Measurements from ENCODE around the gene NOD1. TPM values are rescaled to one million over a fixed set of nuclear protein-coding genes. Genes with fewer than 3 reads are reported as not detected.

Gene NOD1
- total and polyA plus RNA-seq, 2 of the 13 experiments (the other 11 are each of a cell fraction or from before 2014, with no cell fraction given): 1.7 to 2.9 TPM

DNA sequence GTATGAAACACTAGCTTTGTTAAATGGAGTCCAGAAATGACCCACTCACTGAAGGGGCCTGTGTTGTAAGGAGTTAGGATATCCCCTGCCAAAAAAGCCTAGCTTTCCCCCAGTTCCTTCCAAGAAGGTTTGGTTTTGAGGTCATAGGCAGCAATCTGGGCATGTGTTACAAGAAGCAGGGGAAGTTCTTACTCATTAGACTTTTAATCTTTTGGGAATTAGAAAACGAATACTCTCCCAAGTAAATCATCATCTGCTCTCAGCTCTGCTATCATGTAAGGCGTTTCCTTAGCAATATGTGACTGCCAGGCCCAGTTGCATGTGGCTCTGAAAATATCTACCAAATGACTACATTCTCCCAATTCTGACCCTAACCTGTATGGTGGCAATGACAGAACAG lies 3.7 kb downstream of the NOD1 start (continued):
- TF ChIP-seq, protein P1, sequence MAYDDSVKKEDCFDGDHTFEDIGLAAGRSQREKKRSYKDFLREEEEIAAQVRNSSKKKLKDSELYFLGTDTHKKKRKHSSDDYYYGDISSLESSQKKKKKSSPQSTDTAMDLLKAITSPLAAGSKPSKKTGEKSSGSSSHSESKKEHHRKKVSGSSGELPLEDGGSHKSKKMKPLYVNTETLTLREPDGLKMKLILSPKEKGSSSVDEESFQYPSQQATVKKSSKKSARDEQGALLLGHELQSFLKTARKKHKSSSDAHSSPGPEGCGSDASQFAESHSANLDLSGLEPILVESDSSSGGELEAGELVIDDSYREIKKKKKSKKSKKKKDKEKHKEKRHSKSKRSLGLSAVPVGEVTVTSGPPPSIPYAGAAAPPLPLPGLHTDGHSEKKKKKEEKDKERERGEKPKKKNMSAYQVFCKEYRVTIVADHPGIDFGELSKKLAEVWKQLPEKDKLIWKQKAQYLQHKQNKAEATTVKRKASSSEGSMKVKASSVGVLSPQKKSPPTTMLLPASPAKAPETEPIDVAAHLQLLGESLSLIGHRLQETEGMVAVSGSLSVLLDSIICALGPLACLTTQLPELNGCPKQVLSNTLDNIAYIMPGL (CRISPR knock-in tag; IDR thresholded peaks at IDR 0.05; ENCODE audit: borderline replicate concordance in 1 of 2, low read depth in 1 of 2): no peak
- TF ChIP-seq, protein P2, sequence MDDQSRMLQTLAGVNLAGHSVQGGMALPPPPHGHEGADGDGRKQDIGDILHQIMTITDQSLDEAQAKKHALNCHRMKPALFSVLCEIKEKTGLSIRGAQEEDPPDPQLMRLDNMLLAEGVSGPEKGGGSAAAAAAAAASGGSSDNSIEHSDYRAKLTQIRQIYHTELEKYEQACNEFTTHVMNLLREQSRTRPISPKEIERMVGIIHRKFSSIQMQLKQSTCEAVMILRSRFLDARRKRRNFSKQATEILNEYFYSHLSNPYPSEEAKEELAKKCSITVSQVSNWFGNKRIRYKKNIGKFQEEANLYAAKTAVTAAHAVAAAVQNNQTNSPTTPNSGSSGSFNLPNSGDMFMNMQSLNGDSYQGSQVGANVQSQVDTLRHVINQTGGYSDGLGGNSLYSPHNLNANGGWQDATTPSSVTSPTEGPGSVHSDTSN (CRISPR knock-in tag; IDR thresholded peaks at IDR 0.05; ENCODE audit: borderline replicate concordance): no peak
- TF ChIP-seq, protein P3, sequence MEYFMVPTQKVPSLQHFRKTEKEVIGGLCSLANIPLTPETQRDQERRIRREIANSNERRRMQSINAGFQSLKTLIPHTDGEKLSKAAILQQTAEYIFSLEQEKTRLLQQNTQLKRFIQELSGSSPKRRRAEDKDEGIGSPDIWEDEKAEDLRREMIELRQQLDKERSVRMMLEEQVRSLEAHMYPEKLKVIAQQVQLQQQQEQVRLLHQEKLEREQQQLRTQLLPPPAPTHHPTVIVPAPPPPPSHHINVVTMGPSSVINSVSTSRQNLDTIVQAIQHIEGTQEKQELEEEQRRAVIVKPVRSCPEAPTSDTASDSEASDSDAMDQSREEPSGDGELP (IDR thresholded peaks at IDR 0.05; ENCODE audit: borderline replicate concordance, low read depth): no peak
- TF ChIP-seq ASH2L (IDR thresholded peaks at IDR 0.05; ENCODE audit: insufficient read length, low read depth, low read length): no peak
- no peak for TF ChIP-seq RFXAP (CRISPR knock-in tag; IDR thresholded peaks at IDR 0.05; ENCODE audit: borderline replicate concordance)
- TF ChIP-seq, protein P4, sequence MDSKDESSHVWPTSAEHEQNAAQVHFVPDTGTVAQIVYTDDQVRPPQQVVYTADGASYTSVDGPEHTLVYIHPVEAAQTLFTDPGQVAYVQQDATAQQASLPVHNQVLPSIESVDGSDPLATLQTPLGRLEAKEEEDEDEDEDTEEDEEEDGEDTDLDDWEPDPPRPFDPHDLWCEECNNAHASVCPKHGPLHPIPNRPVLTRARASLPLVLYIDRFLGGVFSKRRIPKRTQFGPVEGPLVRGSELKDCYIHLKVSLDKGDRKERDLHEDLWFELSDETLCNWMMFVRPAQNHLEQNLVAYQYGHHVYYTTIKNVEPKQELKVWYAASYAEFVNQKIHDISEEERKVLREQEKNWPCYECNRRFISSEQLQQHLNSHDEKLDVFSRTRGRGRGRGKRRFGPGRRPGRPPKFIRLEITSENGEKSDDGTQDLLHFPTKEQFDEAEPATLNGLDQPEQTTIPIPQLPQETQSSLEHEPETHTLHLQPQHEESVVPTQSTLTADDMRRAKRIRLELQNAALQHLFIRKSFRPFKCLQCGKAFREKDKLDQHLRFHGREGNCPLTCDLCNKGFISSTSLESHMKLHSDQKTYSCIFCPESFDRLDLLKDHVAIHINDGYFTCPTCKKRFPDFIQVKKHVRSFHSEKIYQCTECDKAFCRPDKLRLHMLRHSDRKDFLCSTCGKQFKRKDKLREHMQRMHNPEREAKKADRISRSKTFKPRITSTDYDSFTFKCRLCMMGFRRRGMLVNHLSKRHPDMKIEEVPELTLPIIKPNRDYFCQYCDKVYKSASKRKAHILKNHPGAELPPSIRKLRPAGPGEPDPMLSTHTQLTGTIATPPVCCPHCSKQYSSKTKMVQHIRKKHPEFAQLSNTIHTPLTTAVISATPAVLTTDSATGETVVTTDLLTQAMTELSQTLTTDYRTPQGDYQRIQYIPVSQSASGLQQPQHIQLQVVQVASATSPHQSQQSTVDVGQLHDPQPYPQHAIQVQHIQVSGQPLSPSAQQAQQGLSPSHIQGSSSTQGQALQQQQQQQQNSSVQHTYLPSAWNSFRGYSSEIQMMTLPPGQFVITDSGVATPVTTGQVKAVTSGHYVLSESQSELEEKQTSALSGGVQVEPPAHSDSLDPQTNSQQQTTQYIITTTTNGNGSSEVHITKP (CRISPR knock-in tag; IDR thresholded peaks at IDR 0.05; ENCODE audit: low read depth): no peak

Measured in HepG2 (cell line).